ENCODE results near the gene LDB3.

The LDB3 gene

DNA sequence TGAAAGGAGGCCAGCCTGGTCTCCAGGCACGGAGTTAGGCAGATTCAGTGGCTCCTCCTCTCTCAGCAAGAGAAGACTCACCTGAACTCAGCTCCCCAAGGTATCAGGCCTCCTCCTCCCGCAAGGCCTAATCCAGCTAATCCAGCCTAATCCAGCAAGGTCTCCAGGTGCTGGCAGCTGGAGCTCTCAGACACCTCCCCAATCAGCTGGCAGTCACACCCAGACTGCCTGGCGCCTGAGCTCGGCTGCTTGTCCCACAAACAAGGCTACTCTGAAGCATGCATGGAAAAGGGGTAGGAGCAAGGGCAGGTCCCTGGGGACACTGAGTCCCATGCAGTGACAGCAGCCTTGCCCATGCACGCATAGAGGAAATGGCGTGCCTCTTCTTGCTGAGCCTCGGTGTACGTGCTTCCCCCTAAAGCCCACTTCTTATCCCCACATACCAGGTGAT lies 17.3 kb upstream of the LDB3 start:
- no peak for DNase-seq (ENCODE audit: low read depth, low spot score)
- TF ChIP-seq, protein P1, sequence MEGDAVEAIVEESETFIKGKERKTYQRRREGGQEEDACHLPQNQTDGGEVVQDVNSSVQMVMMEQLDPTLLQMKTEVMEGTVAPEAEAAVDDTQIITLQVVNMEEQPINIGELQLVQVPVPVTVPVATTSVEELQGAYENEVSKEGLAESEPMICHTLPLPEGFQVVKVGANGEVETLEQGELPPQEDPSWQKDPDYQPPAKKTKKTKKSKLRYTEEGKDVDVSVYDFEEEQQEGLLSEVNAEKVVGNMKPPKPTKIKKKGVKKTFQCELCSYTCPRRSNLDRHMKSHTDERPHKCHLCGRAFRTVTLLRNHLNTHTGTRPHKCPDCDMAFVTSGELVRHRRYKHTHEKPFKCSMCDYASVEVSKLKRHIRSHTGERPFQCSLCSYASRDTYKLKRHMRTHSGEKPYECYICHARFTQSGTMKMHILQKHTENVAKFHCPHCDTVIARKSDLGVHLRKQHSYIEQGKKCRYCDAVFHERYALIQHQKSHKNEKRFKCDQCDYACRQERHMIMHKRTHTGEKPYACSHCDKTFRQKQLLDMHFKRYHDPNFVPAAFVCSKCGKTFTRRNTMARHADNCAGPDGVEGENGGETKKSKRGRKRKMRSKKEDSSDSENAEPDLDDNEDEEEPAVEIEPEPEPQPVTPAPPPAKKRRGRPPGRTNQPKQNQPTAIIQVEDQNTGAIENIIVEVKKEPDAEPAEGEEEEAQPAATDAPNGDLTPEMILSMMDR (IDR thresholded peaks at IDR 0.05; ENCODE audit: low read depth, low read length) = no peak
- no peak overlapping the region for H3K4me3 ChIP-seq (ENCODE audit: low read depth, low read length)
- in situ Hi-C loops (cut with HindIII; ENCODE audit: low sequenced_read_pairs) = no loop called here

DNA sequence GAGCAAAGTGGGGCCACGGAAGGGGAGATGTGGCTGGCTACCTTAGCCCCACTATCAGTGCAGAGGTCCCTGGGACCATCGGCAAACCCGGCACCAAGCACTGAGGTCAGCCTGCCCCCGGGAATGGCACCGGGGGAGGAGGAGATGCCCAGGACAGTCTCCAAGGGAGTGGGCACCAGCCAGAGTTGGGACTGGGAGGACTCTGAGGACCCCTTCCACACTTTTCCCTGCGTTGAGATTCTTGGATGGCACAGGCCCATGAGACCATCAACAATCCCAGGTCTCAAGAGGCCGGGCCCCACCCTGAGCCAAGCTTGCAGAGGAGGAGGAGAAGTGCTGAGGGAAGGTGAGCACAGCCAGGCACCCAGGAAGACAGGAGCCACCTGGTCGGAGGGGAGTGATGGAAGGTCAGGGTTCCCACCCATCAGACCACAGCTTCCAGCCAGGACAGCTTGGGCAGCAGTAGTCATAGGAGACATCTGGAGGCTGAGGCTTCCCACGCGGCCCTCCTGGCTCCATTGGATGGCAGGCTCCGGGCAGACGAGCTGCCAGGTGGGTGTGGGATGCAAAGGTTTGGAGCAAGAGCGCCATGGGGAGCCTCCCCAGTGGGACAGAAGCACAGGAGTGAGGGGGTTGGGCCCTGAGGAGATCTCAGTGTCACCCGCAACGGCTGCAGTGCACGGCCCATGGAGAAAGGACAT lies 16.5 kb upstream of the LDB3 start:
- no peak overlapping the region for H3K4me3 ChIP-seq (ENCODE audit: low read depth, low read length)
- DNase-seq (ENCODE audit: low read depth, low spot score) = no peak
- in situ Hi-C loops (cut with HindIII; ENCODE audit: low sequenced_read_pairs) = no loop called here
- TF ChIP-seq, protein P1 (IDR thresholded peaks at IDR 0.05; ENCODE audit: low read depth, low read length) = no peak

DNA sequence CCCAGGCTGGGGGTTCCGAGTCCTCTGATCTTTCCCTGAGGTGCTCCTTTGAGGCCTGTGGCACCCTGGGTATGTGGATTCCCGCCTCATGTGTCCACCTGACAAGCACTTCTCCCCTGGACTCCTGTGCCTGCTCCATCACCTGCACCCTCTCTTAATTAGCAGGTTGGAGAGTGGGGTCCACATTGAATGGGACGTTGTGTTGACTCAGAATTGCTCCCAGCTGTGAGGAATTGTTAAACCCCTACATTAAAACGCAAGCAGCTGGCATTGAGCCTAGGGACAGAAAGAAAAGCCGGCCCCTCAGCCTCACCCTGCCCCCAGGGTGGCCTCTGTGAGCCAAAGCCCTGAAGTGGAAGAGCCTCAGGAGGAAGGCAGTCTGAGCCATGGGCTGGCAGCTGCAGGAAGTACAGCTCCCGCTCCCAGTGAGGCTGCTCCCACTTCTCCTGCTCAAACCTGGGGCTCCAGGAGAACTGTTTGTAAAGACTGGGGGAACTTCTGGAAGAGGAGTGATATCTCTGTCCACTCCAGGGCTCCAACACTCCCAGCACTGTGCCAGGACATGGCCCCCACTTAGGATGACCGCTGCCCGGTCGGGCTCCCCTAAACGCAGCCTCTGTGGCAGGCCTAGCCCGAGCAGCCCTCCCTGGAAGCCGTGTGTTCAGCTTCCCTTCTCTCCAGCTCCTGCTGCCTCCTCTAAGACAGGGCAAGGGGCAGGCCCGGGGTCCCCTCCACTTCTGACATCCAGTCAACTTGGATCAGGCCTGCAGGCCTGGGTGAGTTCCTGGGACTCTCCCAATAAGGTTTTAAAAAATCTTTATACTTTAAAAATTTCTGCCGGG lies 15.7 kb upstream of the LDB3 start:
- peak; percentile 11 for DNase-seq (ENCODE audit: low read depth, low spot score)
- in situ Hi-C loops (cut with HindIII; ENCODE audit: low sequenced_read_pairs) = no loop called here
- TF ChIP-seq, protein P1 (IDR thresholded peaks at IDR 0.05; ENCODE audit: low read depth, low read length) = no peak
- H3K4me3 ChIP-seq (ENCODE audit: low read depth, low read length) = no peak overlapping the region

DNA sequence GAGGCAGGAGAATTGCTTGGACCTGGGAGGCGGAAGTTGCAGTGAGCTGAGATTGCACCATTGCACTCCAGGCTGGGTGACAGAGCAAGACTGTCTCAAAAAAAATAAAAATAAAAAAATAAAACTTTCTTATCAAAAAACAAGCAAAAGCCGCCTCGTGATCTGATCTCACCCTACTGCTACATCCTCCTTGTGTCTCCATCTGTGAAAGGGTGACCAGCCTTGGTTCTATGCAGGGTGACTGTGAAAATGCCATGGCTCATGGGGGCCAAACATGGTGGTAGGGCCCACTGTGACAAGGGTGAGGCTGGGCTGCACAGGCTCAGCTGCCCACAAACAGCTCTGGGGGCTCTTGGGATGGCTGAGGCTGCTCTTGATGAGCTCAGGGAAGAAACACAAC lies 14.9 kb upstream of the LDB3 start:
- no peak overlapping the region for H3K4me3 ChIP-seq (ENCODE audit: low read depth, low read length)
- DNase-seq (ENCODE audit: low read depth, low spot score) = no peak
- in situ Hi-C loops (cut with HindIII; ENCODE audit: low sequenced_read_pairs) = no loop called here
- TF ChIP-seq, protein P1 (IDR thresholded peaks at IDR 0.05; ENCODE audit: low read depth, low read length) = no peak

DNA sequence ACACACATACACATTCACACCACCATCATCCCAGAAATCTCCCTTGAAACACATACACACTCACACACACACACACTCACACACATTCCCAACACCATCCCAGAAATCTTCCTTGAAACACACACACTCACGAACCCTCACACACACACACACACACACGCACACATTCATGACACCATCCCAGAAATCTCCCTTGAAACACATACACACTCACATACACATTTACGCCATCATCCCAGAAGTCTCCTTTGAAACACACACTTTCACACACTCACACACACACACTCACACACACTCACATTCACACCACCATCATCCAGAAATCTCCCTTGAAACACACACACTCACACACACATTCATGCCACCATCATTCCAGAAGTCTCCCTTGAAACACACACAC lies 14.3 kb upstream of the LDB3 start:
- in situ Hi-C loops (cut with HindIII; ENCODE audit: low sequenced_read_pairs) = no loop called here

DNA sequence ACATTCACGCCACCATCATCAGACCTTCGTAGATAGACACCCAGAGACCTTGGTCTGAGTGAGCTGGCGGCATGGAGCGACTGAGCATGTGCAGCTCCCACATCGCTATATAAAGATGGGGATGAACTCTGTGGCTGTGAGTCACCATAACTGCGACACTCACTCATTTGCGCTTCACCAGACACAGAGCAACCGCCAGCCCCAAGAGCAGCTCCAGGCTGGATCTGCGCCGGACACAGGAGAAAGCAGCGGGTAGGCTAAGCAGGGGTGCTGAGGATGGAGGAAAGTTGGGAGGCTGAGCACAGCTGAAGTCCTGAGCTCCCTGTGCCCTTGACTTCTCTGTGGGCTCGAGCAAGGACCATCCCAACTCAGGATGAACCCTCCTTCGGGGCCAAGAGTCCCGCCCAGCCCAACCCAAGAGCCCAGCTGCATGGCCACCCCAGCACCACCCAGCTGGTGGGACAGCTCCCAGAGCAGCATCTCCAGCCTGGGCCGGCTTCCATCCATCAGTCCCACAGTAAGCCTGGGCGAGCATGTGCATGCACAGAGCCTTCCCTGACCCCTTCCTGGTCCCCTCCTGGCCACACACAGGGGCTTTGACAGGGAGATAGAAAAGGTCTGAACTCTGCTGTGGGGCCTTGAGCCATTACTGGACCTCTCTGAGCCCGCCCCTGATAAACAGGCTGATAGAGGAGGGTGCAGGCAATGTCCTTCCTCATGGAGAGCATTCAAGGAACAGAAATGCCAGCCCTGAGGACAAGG lies 13.7 kb upstream of the LDB3 start, which contains the start of gene OPN4:
TSS of gene OPN4 (plus strand) at position 137 of the 762 bp plus-strand sequence. CDS start at position 374, 237 bp downstream.
- H3K4me3 ChIP-seq (ENCODE audit: low read depth, low read length) = no peak within 1 kb of the TSS
- DNase-seq (ENCODE audit: low read depth, low spot score) = peak; percentile 28
- in situ Hi-C loops (cut with HindIII; ENCODE audit: low sequenced_read_pairs) = no loop called here
- TF ChIP-seq, protein P1 (IDR thresholded peaks at IDR 0.05; ENCODE audit: low read depth, low read length) = no peak

More for the DNA sequence above, 14.3 kb upstream of the LDB3 start:
- TF ChIP-seq, protein P1 (IDR thresholded peaks at IDR 0.05; ENCODE audit: low read depth, low read length) = no peak
- no peak overlapping the region for H3K4me3 ChIP-seq (ENCODE audit: low read depth, low read length)
- DNase-seq (ENCODE audit: low read depth, low spot score) = no peak
